DND-41 (cell line): ENCODE data around the gene CCL5.

Experiments
- ATAC-seq: fragments of 200-7000 bp; cut with Tn5 transposase; 3 replicates; pipeline ENCODE4 v1.9.1; 2021; ENCODE audit warnings: low read depth; ENCODE audit not compliant: insufficient read depth
- DNase-seq: peaks from one replicate; pipeline ENCODE4 v3.0.0-alpha.2; 2020
- H2AFZ ChIP-seq: 2 replicates; pipeline ENCODE4 v1.6.0; 2012; ENCODE audit warnings: low read depth, low read length
- H3K27ac ChIP-seq: 2 replicates; pipeline ENCODE4 v1.5.1; 2012; ENCODE audit warnings: low read length, inconsistent platforms
- H3K27me3 ChIP-seq: fragments of 200-600 bp; sonication (generic); 2 replicates; pipeline ENCODE4 v1.6.0; 2012; ENCODE audit warnings: low read length, mild to moderate bottlenecking, inconsistent platforms; ENCODE audit not compliant: insufficient read depth, poor library complexity
- H3K36me3 ChIP-seq: 2 replicates; pipeline ENCODE4 v1.5.1; 2012; ENCODE audit warnings: low read length, inconsistent platforms; ENCODE audit not compliant: insufficient read depth
- H3K4me1 ChIP-seq: 2 replicates; pipeline ENCODE4 v1.5.1; 2012; ENCODE audit warnings: mild to moderate bottlenecking, low read length; ENCODE audit not compliant: insufficient read depth
- H3K4me2 ChIP-seq: 2 replicates; pipeline ENCODE4 v1.6.0; 2012; ENCODE audit warnings: mild to moderate bottlenecking, moderate library complexity, low read length, inconsistent platforms; ENCODE audit not compliant: insufficient read depth
- H3K4me3 ChIP-seq, 2 experiments: fragments of 200-600 bp in 1 of 2; shearing (Covaris generic) in 1 of 2; 2 replicates each; pipeline ENCODE4 v1.5.1; 2012 to 2016; ENCODE audit warnings: inconsistent platforms in 2 of 2, low read length in 2 of 2, mild to moderate bottlenecking in 2 of 2, low read depth in 1 of 2, moderate library complexity in 1 of 2
- H3K79me2 ChIP-seq: 2 replicates; pipeline ENCODE4 v1.6.0; 2012; ENCODE audit warnings: low read length, inconsistent platforms; ENCODE audit not compliant: insufficient read depth
- H3K9ac ChIP-seq: 2 replicates; pipeline ENCODE4 v1.6.0; 2012; ENCODE audit warnings: low read depth, mild to moderate bottlenecking, inconsistent platforms, low read length, moderate library complexity
- H3K9me3 ChIP-seq: 2 replicates; pipeline ENCODE4 v1.5.1; 2012; ENCODE audit warnings: low read length, moderate library complexity, mild to moderate bottlenecking, inconsistent platforms; ENCODE audit not compliant: insufficient read depth, severe bottlenecking
- H4K20me1 ChIP-seq: 2 replicates; pipeline ENCODE4 v1.6.0; 2012; ENCODE audit warnings: low read length; ENCODE audit not compliant: insufficient read depth
- EZH2 ChIP-seq: IDR thresholded peaks from 3 replicates; pipeline ENCODE4 v1.6.1; 2012; ENCODE audit warnings: borderline replicate concordance, low read depth, mild to moderate bottlenecking, moderate library complexity, low read length, inconsistent platforms; ENCODE audit not compliant: severe bottlenecking
- TF ChIP-seq, protein P1 (sequence below): IDR thresholded peaks from 2 replicates; pipeline ENCODE4 v1.5.1; 2012; ENCODE audit warnings: borderline replicate concordance, low read length, moderate library complexity, mild to moderate bottlenecking; ENCODE audit not compliant: poor library complexity, severe bottlenecking; ENCODE audit errors: extremely low read depth

CCL5 gene

DNA sequence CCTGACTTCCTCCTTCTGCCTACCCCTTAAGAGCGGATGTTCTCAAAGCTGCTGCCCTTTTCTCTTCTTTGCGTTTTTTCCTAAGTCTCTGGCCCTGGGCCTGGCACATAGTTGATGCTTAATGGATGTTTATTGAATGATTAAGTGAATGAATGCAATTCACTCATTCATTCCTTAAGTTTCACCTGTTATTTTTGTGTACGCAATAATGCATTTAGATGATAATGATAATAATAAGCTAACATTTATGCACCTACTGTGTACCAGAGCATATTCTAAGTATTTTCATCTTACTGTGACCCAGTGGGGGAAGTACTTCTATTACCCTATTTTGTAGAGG lies 4.4 kb downstream of the CCL5 start:
- H3K4me2 ChIP-seq = no peak overlapping the region
- no peak overlapping the region for H2AFZ ChIP-seq
- ATAC-seq = no peak
- H3K4me1 ChIP-seq = no peaks in the 10 kb centered on the region
- no peaks in the 10 kb centered on the region for H3K36me3 ChIP-seq
- TF ChIP-seq, protein P1, sequence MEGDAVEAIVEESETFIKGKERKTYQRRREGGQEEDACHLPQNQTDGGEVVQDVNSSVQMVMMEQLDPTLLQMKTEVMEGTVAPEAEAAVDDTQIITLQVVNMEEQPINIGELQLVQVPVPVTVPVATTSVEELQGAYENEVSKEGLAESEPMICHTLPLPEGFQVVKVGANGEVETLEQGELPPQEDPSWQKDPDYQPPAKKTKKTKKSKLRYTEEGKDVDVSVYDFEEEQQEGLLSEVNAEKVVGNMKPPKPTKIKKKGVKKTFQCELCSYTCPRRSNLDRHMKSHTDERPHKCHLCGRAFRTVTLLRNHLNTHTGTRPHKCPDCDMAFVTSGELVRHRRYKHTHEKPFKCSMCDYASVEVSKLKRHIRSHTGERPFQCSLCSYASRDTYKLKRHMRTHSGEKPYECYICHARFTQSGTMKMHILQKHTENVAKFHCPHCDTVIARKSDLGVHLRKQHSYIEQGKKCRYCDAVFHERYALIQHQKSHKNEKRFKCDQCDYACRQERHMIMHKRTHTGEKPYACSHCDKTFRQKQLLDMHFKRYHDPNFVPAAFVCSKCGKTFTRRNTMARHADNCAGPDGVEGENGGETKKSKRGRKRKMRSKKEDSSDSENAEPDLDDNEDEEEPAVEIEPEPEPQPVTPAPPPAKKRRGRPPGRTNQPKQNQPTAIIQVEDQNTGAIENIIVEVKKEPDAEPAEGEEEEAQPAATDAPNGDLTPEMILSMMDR = no peak
- TF ChIP-seq EZH2 = no peak
- H3K4me3 ChIP-seq = no peak overlapping the region
- DNase-seq = no peak
- H4K20me1 ChIP-seq = no peaks in the 10 kb centered on the region
- no peak overlapping the region for H3K9ac ChIP-seq
- no peaks in the 10 kb centered on the region for H3K79me2 ChIP-seq
- no peaks in the 10 kb centered on the region for H3K9me3 ChIP-seq
- H3K27ac ChIP-seq = no peak overlapping the region
- H3K27me3 ChIP-seq = peaks cover 7% of the 10 kb centered on the region

DNA sequence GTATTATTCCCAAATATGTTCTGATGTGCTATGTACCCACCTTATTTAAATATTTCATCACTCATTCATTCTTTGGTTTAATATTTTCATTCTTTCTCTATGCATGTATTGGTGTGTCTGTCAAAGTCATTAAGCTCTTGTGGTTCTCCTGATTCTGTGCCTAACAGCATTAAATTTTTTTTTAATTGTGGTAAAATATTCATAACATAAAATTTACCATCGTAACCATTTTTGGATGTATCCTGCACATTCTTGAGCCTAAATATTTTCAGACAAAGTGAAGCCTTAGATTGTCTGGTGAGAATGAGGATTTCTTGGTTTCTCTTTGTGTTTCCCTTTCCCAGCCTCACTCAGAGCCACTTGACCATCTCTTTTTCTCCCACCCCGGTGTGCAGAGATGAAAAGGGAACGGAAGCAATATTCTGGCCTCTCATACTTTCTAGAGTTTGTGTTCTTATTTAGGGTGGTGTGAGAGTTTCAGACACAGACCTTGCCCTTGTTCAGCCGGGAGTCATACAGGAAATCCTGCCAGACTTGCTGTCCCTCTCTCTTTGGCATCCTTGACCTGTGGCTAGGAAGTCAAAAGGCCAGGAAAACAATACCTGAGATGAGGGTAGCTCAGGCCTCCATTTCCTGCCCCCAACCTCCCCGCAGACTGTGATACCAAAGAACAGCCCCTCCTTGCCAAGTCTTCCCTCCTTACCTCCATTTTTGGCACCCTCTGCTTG lies 4.9 kb downstream of the CCL5 start:
- no peak for DNase-seq
- no peak overlapping the region for H2AFZ ChIP-seq
- peaks cover 7% of the 10 kb centered on the region for H3K27me3 ChIP-seq
- no peak overlapping the region for H3K27ac ChIP-seq
- no peaks in the 10 kb centered on the region for H3K4me1 ChIP-seq
- no peaks in the 10 kb centered on the region for H3K9me3 ChIP-seq
- H3K36me3 ChIP-seq = no peaks in the 10 kb centered on the region
- H3K4me3 ChIP-seq = no peak overlapping the region
- ATAC-seq = no peak
- no peak overlapping the region for H3K9ac ChIP-seq
- H3K79me2 ChIP-seq = no peaks in the 10 kb centered on the region
- no peak overlapping the region for H3K4me2 ChIP-seq
- H4K20me1 ChIP-seq = no peaks in the 10 kb centered on the region
- TF ChIP-seq EZH2 = no peak
- TF ChIP-seq, protein P1 = no peak

DNA sequence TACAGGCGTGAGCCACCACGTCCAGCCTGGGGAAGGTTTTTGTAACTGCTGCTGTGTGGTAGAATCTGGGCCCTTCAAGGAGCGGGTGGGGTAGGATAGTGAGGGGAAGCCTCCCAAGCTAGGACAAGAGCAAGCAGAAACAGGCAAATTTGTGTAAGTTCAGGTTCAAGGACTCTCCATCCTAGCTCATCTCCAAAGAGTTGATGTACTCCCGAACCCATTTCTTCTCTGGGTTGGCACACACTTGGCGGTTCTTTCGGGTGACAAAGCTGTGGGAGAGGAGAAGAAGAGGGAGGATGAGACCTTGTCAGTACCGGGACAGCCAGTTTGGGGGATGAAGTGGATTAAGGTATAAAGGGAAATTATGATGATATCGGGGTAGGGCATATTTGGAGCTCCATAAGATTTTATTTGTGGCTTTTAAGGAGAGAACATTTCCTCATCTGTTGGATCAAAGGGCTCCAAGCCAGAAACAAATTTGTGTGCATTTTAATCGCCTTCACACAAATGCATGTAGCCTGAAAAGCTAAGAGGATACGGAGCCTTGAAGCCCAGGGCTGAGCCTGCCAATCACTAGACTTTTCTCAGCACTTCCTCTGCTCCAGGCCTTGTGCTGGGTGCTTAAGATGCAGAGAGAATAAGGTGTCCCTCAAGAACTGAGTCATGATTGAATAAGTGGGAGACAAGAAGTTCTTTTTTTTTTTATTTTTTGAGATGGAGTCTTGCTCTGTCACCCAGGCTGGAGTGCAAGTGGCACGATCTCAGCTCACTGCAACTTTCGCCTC lies 7.8 kb downstream of the CCL5 start:
- Histone ChIP-seq H4K20me1 (no peaks in the 10 kb centered on the region), H3K27ac (no peak overlapping the region), H3K79me2 (no peaks in the 10 kb centered on the region), H3K27me3 (peaks cover 7% of the 10 kb centered on the region), H2AFZ (no peak overlapping the region), H3K36me3 (no peaks in the 10 kb centered on the region), H3K4me3 (no peak overlapping the region), H3K4me1 (no peaks in the 10 kb centered on the region), H3K4me2 (no peak overlapping the region), H3K9me3 (no peaks in the 10 kb centered on the region), H3K9ac (no peak overlapping the region)
- ATAC-seq (no peak), DNase-seq (no peak)
- TF ChIP-seq EZH2 = no peak
- TF ChIP-seq, protein P1 = no peak
